Activated CD8-positive, alpha-beta T cell treated with anti-CD3 and anti-CD28 coated beads, Interleukin-2, amount 10 ng/mL, durations not matched to agents 7 days and 5 days (primary cell): Measurements from ENCODE around the gene MXRA8. TPM values are rescaled to one million over a fixed set of nuclear protein-coding genes. Genes with fewer than 3 reads are reported as not detected.
"Not testable (repeated sequence)": the region's sequence is repeated elsewhere in the genome, so short reads cannot be mapped to it uniquely, and the experiment has no call there.

Source experiments
- ATAC-seq: fragments of 150-1000 bp; cut with Tn5 transposase; one replicate; pipeline ENCODE4 v1.10.0; 2021; ENCODE audit warnings: moderate library complexity
- CTCF ChIA-PET: fragments of 350-600 bp; sonication (Branson Sonifier 250); formaldehyde crosslinking; loops from one replicate; lab custom pipeline; 2021; ENCODE audit warnings: antibody characterized with exemption; lab: Charles Lee
- POLR2A ChIA-PET: fragments of 350-600 bp; sonication (Branson Sonifier 250); formaldehyde crosslinking; loops from one replicate; lab custom pipeline; 2021; ENCODE audit warnings: antibody characterized with exemption; lab: Charles Lee
- DNase-seq: peaks from one replicate; pipeline ENCODE4 v3.0.0-alpha.2; 2020
- H3K27ac Mint-ChIP-seq: one replicate; pipeline ENCODE4 v1.8.0; 2021; ENCODE audit warnings: mild to moderate bottlenecking, mixed read lengths
- H3K27me3 Mint-ChIP-seq: one replicate; pipeline ENCODE4 v1.8.0; 2021; ENCODE audit warnings: low read depth, mixed read lengths
- H3K36me3 Mint-ChIP-seq: one replicate; pipeline ENCODE4 v1.8.0; 2021; ENCODE audit warnings: low read depth, mixed read lengths
- H3K4me1 Mint-ChIP-seq: one replicate; pipeline ENCODE4 v1.8.0; 2021; ENCODE audit warnings: low read depth, mixed read lengths
- H3K4me3 Mint-ChIP-seq: one replicate; pipeline ENCODE4 v1.8.0; 2021; ENCODE audit warnings: mild to moderate bottlenecking, mixed read lengths
- H3K9me3 Mint-ChIP-seq: one replicate; pipeline ENCODE4 v1.8.0; 2022; ENCODE audit warnings: mixed read lengths; ENCODE audit not compliant: insufficient read depth
- total RNA-seq, 2 experiments: library from RNA; stranded (reverse); gene quantifications; one replicate each; pipeline ENCODE4 v1.2.3, GENCODE V29; 2021

The MXRA8 gene
- total RNA-seq, 2 experiments from 2014 or later, result not detected

DNA sequence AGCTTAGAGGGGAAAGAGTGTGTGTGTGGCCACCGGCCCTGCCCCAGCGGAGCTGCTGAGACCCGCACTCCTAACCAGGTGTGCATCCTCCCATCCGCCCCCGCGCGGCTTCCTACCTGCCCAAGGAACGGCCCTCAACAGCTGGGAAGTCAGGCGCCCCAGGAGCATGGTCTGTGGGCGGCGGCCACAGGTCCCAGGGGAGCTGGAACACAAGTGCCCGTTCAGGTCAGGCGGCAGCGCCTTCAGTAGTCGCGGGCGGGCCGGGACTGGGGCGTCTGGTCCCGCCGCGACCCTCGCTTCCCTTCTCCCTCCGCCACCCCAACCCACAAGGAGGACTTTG is 16.2 kb upstream of the MXRA8 start:
- H3K27ac Mint-ChIP-seq, result peak overlapping the region; percentile 98
- peak overlapping the region; percentile 90 for H3K4me3 Mint-ChIP-seq
- DNase-seq (no peak), ATAC-seq (no peak)
- no peaks in the 10 kb centered on the region for H3K9me3 Mint-ChIP-seq
- H3K27me3 Mint-ChIP-seq, result no peaks in the 10 kb centered on the region
- H3K4me1 Mint-ChIP-seq, result peaks cover 40% of the 10 kb centered on the region
- peaks cover 15% of the 10 kb centered on the region for H3K36me3 Mint-ChIP-seq
- ChIA-PET POLR2A (interaction anchor here (0.8 to 4.4 kb wide), 10 partner anchors 12 to 341 kb away, joined by 3 to 41 read pairs (median 4); partner anchors contain the start of genes CCNL2 and MRPL20), CTCF (interaction anchor here (1.1 to 2.5 kb wide), 6 partner anchors 22 to 69 kb away, joined by 3 to 8 read pairs (median 6); partner anchors contain the start of genes CCNL2 and DVL1)

GRCh38 chr1:1373815-1374588 is 15.6 kb upstream of the MXRA8 start:
- Mint-ChIP-seq H3K27me3 (no peaks in the 10 kb centered on the region), H3K27ac (peak overlapping the region; percentile 98), H3K4me3 (peak overlapping the region; percentile 90), H3K4me1 (peaks cover 40% of the 10 kb centered on the region), H3K9me3 (no peaks in the 10 kb centered on the region), H3K36me3 (peaks cover 15% of the 10 kb centered on the region)
- ATAC-seq (no peak), DNase-seq (no peak)
- ChIA-PET POLR2A (interaction anchor here (0.8 to 4.4 kb wide), 3 partner anchors 14 to 252 kb away, joined by 3 to 41 read pairs (median 4); partner anchors contain the start of gene CCNL2), CTCF (interaction anchor here (1.4 to 2.5 kb wide), 4 partner anchors 24 to 69 kb away, joined by 6 to 8 read pairs (median 8); partner anchors contain the start of genes CCNL2 and DVL1)

GRCh38 chr1:1373051-1373814 is 14.9 kb upstream of the MXRA8 start:
- DNase-seq (no peak), ATAC-seq (no peak)
- H3K36me3 Mint-ChIP-seq, result peaks cover 15% of the 10 kb centered on the region
- H3K9me3 Mint-ChIP-seq, result no peaks in the 10 kb centered on the region
- POLR2A ChIA-PET, result interaction anchor here (0.6 to 0.9 kb wide), 3 partner anchors 26 to 251 kb away, joined by 3 read pairs; partner anchors contain the start of gene CCNL2
- peaks cover 40% of the 10 kb centered on the region for H3K4me1 Mint-ChIP-seq
- peak overlapping the region; percentile 90 for H3K4me3 Mint-ChIP-seq
- H3K27ac Mint-ChIP-seq, result peak overlapping the region; percentile 30
- no peaks in the 10 kb centered on the region for H3K27me3 Mint-ChIP-seq
- CTCF ChIA-PET, result interaction anchor here (0.7 to 1.6 kb wide), 8 partner anchors 15 to 341 kb away, joined by 3 to 8 read pairs (median 4); partner anchors contain the start of gene TAS1R3

- POLR2A ChIA-PET, result interaction anchor here (0.6 to 1.2 kb wide), 4 partner anchors 18 to 45 kb away, joined by 3 read pairs; partner anchors contain the start of gene CCNL2
- CTCF ChIA-PET, result interaction anchor here (0.6 to 1.9 kb wide), 23 partner anchors 9 to 359 kb away, joined by 3 to 14 read pairs (median 4); partner anchors contain the start of genes CCNL2, DVL1, ISG15 and TAS1R3
- Mint-ChIP-seq H3K4me3 (peak overlapping the region; percentile 58), H3K36me3 (peaks cover 15% of the 10 kb centered on the region), H3K27me3 (no peaks in the 10 kb centered on the region), H3K27ac (peak overlapping the region; percentile 62), H3K4me1 (peaks cover 40% of the 10 kb centered on the region), H3K9me3 (no peaks in the 10 kb centered on the region)
- ATAC-seq (peak; percentile 43), DNase-seq (peak; percentile 85)
Observed at GRCh38 chr1:1371746-1372711, 13.7 kb upstream of the MXRA8 start.

DNA sequence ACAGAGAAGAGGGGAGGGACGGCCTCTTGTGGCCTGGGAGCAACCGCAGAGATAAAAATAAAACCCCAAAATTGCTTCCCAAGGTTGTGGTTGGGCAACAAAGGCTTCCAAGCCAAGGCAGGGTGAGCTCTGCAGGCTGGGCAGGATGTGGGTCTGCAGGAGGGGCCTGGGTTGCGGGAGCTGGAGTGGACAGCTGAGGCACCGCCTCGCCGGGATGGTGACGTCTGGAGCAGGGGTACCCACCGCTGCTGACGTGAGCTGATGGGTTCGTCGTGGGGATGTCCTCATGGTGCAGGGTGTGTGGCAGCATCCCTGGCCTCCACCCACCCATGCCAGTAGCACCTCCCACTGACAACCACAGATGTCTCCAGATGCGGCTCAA is 13.0 kb upstream of the MXRA8 start:
- no peaks in the 10 kb centered on the region for H3K27me3 Mint-ChIP-seq
- peak overlapping the region; percentile 62 for H3K27ac Mint-ChIP-seq
- H3K36me3 Mint-ChIP-seq, result peaks cover 15% of the 10 kb centered on the region
- H3K9me3 Mint-ChIP-seq, result no peaks in the 10 kb centered on the region
- POLR2A ChIA-PET, result interaction anchor here (1.2 to 1.5 kb wide), 2 partner anchors 17 to 20 kb away, joined by 3 to 4 read pairs; no protein-coding TSS in a partner anchor
- DNase-seq (peak; percentile 83), ATAC-seq (peak; percentile 33)
- peaks cover 38% of the 10 kb centered on the region for H3K4me1 Mint-ChIP-seq
- H3K4me3 Mint-ChIP-seq, result peak overlapping the region; percentile 32
- CTCF ChIA-PET, result interaction anchor here (0.7 to 1.9 kb wide), 13 partner anchors 9 to 358 kb away, joined by 3 to 14 read pairs (median 4); partner anchors contain the start of genes CCNL2, DVL1, ISG15 and TAS1R3

DNA sequence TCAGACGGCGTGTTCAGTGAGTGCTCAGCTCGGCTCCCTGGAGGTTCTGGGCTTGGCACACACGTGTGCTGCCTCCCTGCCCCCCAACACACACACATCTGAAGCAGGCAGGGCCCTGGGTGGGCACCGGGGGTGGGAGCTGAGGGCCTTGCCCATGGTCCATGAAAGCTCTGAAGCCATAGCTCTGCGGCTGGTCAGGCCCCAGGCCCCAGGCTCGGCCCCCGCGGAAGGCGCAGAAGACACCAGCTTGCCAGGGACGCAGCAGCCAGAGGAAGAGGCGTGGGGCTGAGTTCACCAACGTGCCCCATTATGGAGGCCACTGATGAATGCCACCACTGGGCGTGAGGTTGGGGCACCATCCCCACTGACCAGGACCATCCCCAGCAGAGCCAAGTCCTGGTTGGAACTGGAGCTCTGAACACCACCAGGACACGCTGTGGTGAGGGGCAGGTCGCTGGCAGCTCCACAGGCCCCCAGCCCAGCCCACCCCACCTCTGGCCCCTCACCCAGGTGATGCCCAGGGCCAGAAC is 12.5 kb upstream of the MXRA8 start:
- Mint-ChIP-seq H3K36me3 (peaks cover 15% of the 10 kb centered on the region), H3K9me3 (no peaks in the 10 kb centered on the region), H3K4me1 (peaks cover 34% of the 10 kb centered on the region), H3K27me3 (no peaks in the 10 kb centered on the region), H3K27ac (no peak overlapping the region), H3K4me3 (no peak overlapping the region)
- ATAC-seq (no peak), DNase-seq (no peak)
- CTCF ChIA-PET, result interaction anchor here (1.0 to 1.9 kb wide), 7 partner anchors 8 to 248 kb away, joined by 3 to 14 read pairs (median 4); partner anchors contain the start of genes CCNL2 and DVL1
- POLR2A ChIA-PET, result interaction anchor here (1.2 to 1.5 kb wide), 2 partner anchors 17 to 19 kb away, joined by 3 to 4 read pairs; no protein-coding TSS in a partner anchor

DNA sequence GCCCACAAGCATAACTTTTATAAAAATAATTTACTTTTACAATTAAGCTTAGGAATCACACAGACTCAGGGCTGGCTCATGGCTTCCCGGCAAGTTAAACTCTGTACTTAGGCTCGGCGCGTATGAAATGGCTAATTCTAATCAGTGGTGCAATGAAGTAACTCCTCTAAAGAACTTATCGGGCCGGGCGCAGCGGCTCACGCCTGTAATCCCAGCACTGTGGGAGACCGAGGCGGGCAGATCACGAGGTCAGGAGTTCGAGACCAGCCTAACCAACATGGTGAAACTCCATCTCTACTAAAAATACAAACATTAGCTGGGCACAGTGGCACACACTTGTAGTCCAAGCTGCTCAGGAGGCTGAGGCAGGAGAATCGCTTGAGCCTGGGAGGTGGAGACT is 11.7 kb upstream of the MXRA8 start:
- POLR2A ChIA-PET, result interaction anchor here (1.5 kb wide), 1 partner anchor 19 kb away, joined by 4 read pairs; no protein-coding TSS in a partner anchor
- peaks cover 13% of the 10 kb centered on the region for H3K36me3 Mint-ChIP-seq

DNA sequence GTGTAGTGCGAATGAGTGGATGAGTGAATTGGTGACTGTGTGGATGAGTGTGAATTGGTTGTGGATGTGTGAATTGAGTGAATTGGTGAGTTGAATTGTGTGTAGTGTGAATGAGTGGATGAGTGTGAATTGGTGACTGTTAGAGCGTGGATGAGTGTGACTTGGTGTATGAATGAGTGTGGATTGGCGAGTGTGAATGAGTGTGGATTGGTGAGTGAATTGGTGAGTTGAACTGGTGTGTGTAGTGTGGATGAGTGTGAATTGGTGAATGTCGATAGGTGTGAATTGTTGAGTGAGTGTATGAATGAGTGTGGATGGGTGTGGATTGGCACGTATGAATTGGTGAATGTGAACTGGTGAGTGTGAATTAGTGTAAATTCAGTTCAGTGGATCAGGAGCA is 9.0 kb upstream of the MXRA8 start:
- ATAC-seq, result no peak
- peaks cover 2% of the 10 kb centered on the region for H3K36me3 Mint-ChIP-seq
- no peaks in the 10 kb centered on the region for H3K27me3 Mint-ChIP-seq
- H3K9me3 Mint-ChIP-seq, result no peaks in the 10 kb centered on the region
- no peak overlapping the region for H3K4me3 Mint-ChIP-seq
- no peak overlapping the region for H3K27ac Mint-ChIP-seq
- no peak for DNase-seq
- CTCF ChIA-PET, result no interaction called here
- POLR2A ChIA-PET, result no interaction called here
- peaks cover 16% of the 10 kb centered on the region for H3K4me1 Mint-ChIP-seq

More for the DNA sequence above, 11.7 kb upstream of the MXRA8 start:
- DNase-seq, H3K9me3 Mint-ChIP-seq, H3K4me3 Mint-ChIP-seq, ATAC-seq, CTCF ChIA-PET, H3K27ac Mint-ChIP-seq, H3K27me3 Mint-ChIP-seq: not testable (repeated sequence)
- H3K4me1 Mint-ChIP-seq, result peaks cover 34% of the 10 kb centered on the region

DNA sequence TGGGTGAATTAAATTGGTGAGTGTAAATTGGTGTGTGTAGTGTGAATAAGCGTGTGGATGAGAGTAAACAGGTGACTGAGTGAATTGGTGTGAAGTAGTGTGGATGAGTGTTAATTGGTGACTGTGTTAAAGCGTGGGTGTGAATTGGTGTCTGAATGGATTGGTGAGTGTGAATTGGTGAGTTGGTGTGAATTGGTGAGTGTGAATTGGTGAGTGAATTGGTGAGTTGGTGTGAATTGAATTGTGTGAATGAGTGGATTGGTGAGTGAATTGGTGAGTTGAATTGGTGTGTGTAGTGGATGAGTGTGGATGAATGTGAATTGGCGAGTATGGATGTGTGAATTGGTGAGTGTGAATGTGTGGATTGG is 8.3 kb upstream of the MXRA8 start:
- Mint-ChIP-seq H3K36me3 (no peaks in the 10 kb centered on the region), H3K9me3 (no peaks in the 10 kb centered on the region), H3K4me1 (peaks cover 12% of the 10 kb centered on the region), H3K27ac (no peak overlapping the region), H3K27me3 (peaks cover 5% of the 10 kb centered on the region), H3K4me3 (no peak overlapping the region)
- ATAC-seq (no peak), DNase-seq (no peak)
- POLR2A ChIA-PET, result no interaction called here
- CTCF ChIA-PET, result no interaction called here

DNA sequence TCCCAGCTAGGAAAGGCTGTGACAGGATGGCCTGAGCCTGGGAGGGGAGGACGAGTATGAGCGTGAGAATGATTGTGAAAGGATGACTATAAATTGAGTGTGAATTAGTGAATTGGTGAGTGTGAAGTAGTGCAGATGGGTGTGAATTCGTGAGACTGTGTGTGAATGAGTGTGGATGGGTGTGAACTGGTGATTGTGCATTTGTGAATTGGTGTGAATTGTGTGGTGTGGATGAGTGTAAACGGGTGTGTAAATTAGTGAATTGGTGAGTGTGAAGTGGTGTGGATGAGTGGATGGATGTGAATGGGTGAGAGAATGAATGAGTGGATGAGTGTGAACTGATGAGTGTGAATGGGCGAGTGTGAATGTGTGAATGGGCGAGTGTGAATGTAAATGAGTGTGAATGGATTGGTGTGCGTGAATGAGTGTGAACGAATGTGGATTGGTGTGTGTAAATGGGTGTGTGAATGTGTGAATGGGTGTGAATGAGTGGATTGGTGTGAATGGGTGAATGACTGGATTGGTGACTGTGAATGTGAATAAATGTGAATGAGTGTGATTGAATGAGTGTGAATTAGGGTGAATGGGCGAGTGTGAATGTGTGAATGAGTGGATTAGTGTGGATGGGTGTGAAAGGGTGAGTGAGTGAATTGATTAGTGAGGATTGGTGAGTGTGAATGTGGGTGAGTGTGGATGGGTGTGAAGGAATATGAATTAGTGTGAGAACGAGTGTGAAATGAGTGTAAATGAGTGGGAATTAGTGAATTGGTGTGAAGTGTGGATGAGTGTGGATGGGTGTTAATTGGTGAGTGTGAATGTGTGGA is 7.7 kb upstream of the MXRA8 start:
- CTCF ChIA-PET, result no interaction called here

More for the DNA sequence above, 7.7 kb upstream of the MXRA8 start:
- ATAC-seq, result no peak
- H3K4me3 Mint-ChIP-seq, result no peak overlapping the region
- no peak overlapping the region for H3K27ac Mint-ChIP-seq
- no peaks in the 10 kb centered on the region for H3K9me3 Mint-ChIP-seq
- peaks cover 6% of the 10 kb centered on the region for H3K4me1 Mint-ChIP-seq
- H3K27me3 Mint-ChIP-seq, result peaks cover 5% of the 10 kb centered on the region
- POLR2A ChIA-PET, result no interaction called here
- H3K36me3 Mint-ChIP-seq, result no peaks in the 10 kb centered on the region
- DNase-seq, result no peak
